IPS-15b (cell line): ENCODE data around the gene BACE1.

Experiments used
- H3K27me3 ChIP-seq: one replicate; pipeline ENCODE4 v1.6.1; 2013; ENCODE audit warnings: low read length; ENCODE audit not compliant: control insufficient read depth, insufficient read depth
- H3K36me3 ChIP-seq: one replicate; pipeline ENCODE4 v1.6.1; 2013; ENCODE audit warnings: low read length; ENCODE audit not compliant: control insufficient read depth, insufficient read depth
- H3K4me1 ChIP-seq: one replicate; pipeline ENCODE4 v1.6.1; 2013; ENCODE audit warnings: mild to moderate bottlenecking, low read length; ENCODE audit not compliant: control insufficient read depth, insufficient read depth
- H3K4me3 ChIP-seq: one replicate; pipeline ENCODE4 v1.5.1; 2013; ENCODE audit warnings: low read depth, low read length
- H3K9ac ChIP-seq: one replicate; pipeline ENCODE4 v1.6.1; 2013; ENCODE audit warnings: low read depth, mild to moderate bottlenecking, low read length
- H3K9me3 ChIP-seq: one replicate; pipeline ENCODE4 v1.6.1; 2013; ENCODE audit warnings: mild to moderate bottlenecking, low read length; ENCODE audit not compliant: control insufficient read depth, insufficient read depth

The BACE1 gene

DNA sequence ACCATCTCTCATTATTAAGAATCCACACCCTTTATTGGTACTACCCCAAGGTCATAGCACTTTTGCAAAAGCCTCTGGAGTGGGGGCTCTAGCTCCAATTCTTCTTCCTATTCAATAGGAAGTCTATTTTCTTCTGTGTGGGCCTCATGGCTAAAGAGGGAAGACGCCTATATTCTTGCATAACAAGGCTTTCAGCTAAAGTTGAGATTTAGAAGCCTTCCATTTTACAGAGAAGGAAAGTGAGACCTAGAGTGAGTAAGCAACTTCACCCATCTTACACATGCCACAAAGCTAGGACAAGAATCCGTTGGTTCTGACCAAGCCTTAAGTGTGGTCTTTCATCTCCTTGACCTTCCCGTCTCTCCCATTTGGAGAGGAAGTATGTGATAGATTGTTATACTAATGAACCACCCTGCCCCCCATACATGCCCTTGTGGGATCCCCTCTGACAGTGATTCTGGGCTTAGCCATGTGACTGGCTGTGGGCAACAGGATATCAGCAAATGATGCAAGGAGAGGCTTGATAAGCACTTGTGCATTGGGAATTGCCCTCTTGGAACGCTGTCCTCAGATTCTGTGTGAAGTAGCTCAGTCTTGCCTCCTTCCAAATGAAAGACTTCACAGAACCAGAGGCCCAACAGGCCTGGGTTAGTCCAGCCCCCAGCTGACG is 12.3 kb downstream of the BACE1 start:
- H3K4me1 ChIP-seq = peaks cover 19% of the 10 kb centered on the region
- H3K27me3 ChIP-seq = no peaks in the 10 kb centered on the region
- no peaks in the 10 kb centered on the region for H3K36me3 ChIP-seq
- no peaks in the 10 kb centered on the region for H3K9me3 ChIP-seq
- no peak overlapping the region for H3K9ac ChIP-seq
- H3K4me3 ChIP-seq = no peak overlapping the region

DNA sequence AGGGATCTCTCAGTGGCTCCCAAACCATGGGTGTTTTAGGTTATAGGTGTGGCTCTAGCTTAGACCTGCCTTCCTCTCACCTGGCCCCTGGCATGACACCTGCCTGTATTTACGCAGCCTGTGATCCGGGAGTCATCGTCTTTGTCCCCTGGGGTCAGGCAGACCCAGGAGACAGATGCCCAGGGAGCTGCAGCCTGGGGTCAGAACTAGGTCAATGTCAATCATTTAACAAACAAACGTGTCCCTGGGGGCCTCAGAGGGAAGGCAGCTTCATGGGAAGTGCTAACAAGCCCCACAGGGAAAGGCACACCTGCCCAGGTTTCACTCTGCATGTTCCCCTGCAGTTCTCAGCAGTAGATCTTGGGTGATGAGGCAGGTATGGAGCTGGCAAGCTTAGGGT is 13.0 kb downstream of the BACE1 start:
- Histone ChIP-seq H3K9ac (no peak overlapping the region), H3K36me3 (no peaks in the 10 kb centered on the region), H3K9me3 (no peaks in the 10 kb centered on the region), H3K27me3 (no peaks in the 10 kb centered on the region), H3K4me1 (peaks cover 19% of the 10 kb centered on the region), H3K4me3 (no peak overlapping the region)

DNA sequence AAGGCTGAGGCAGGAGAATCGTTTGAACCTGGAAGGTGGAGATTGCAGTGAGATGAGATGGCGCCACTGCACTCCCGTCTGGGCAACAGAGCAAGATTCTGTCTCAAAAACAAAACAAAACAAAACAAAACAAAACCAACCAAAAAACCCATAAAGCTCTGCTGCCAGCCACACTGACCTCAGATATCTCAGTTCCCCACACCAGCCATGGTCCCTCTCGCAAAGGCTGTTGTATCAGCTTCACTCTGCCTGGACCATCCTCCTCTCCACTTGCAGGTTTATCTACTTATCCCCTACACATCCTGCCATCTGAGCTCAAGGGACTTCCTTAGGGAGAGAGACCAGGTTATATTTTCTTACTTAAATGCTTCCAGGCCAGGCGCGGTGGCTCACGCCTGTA is 13.8 kb downstream of the BACE1 start:
- no peak overlapping the region for H3K9ac ChIP-seq
- H3K36me3 ChIP-seq = no peaks in the 10 kb centered on the region
- H3K9me3 ChIP-seq = no peaks in the 10 kb centered on the region
- H3K4me3 ChIP-seq = no peak overlapping the region
- H3K4me1 ChIP-seq = peaks cover 19% of the 10 kb centered on the region
- H3K27me3 ChIP-seq = no peaks in the 10 kb centered on the region

DNA sequence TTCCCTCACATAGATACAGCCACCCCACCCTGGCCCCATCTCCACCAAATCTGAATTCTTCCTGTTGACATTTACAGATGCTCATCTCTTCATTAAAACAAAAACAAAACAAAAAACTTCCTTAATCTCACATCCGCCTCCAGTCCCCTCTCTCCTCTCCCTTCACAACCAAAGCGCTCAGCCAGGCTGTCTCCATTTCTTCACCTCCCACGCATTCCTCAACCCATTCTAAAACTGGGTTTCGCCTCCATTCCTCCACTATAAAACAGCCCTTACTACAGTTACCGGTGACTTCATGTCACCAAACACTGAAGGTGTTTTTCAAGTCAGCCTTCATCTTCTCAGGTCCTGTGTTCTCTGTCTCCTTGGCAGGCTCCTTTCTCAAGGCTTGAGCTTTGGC is 15.3 kb downstream of the BACE1 start:
- Histone ChIP-seq H3K36me3 (no peaks in the 10 kb centered on the region), H3K9ac (no peak overlapping the region), H3K9me3 (no peaks in the 10 kb centered on the region), H3K4me1 (peaks cover 19% of the 10 kb centered on the region), H3K4me3 (no peak overlapping the region), H3K27me3 (no peaks in the 10 kb centered on the region)

GRCh38 chr11:117300283-117300663 is 15.8 kb downstream of the BACE1 start:
- H3K36me3 ChIP-seq = no peaks in the 10 kb centered on the region
- peak overlapping the region; percentile 58 for H3K9ac ChIP-seq
- no peak overlapping the region for H3K4me3 ChIP-seq
- no peaks in the 10 kb centered on the region for H3K27me3 ChIP-seq
- peaks cover 19% of the 10 kb centered on the region for H3K4me1 ChIP-seq
- no peaks in the 10 kb centered on the region for H3K9me3 ChIP-seq

DNA sequence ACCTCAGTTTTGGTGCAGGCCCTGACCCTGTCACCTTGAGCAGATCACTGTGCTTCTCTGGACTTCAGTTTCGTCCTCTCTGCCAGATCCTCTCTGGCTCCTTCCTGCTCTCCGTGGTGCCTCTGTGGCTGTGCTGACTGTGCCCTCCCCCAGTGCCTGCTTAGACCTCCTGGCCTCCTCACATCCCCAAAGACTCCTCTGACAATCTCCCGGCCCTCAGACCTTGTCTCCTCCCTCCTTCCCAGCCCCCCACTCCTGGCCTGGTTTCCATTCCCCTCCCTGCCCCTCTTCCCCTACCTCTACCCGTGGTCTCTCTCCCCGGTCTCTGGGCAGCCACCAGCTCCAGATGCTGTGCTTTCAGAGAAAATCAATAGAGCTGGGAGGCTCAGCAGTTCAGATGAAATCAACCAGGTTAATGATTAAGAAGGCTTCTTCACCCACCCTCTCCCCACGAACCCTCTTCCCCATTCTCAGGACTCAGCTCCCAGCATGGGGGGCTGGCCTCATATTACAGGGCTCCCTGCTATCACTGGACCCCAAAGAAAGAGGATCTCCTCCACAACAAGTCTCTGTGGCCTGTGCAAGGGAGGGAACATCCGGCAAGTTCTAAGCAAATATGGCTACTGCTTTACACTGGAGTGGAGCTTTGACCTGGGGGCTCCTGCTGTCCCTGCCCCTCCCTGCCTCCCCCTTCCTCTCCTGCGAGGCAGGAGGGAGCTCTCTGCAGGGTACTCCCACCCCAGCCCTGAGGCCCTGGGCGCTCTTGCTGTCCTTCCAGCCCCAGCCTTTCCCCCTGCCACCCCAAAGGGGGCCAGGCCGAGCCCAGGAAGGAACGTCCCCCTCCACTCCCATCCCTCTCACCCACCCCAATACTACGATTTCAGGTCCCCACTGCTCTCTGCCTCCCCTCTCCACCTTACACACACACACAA is 16.4 kb downstream of the BACE1 start:
- peaks cover 19% of the 10 kb centered on the region for H3K4me1 ChIP-seq
- H3K4me3 ChIP-seq = no peak overlapping the region
- no peaks in the 10 kb centered on the region for H3K9me3 ChIP-seq
- H3K36me3 ChIP-seq = no peaks in the 10 kb centered on the region
- H3K27me3 ChIP-seq = no peaks in the 10 kb centered on the region
- H3K9ac ChIP-seq = peak overlapping the region; percentile 58

DNA sequence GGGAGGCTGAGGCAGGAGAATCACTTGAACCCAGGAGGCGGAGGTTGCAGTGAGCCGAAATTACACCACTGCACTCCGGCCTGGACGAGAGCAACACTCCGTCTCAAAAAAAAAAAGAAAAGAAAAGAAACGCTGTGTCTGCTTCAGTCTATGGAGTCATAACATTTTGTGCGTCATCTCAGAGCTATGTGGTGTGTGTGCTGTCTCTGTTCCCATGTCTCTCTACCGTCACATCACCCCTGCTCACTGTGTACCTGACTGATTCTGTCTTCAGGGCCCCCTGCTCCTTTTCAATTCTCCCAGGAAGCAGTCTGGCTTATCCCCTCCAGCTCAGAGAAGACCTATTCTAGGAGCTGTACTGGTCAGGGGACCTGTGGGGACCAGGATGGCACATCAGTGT is 17.9 kb downstream of the BACE1 start:
- peaks cover 10% of the 10 kb centered on the region for H3K4me1 ChIP-seq
- H3K27me3 ChIP-seq = no peaks in the 10 kb centered on the region
- H3K36me3 ChIP-seq = no peaks in the 10 kb centered on the region
- H3K9me3 ChIP-seq = no peaks in the 10 kb centered on the region
- no peak overlapping the region for H3K9ac ChIP-seq
- no peak overlapping the region for H3K4me3 ChIP-seq

GRCh38 chr11:117296881-117297280 is 19.2 kb downstream of the BACE1 start:
- Histone ChIP-seq H3K27me3 (no peaks in the 10 kb centered on the region), H3K9me3 (no peaks in the 10 kb centered on the region), H3K4me3 (no peak overlapping the region), H3K4me1 (peaks cover 9% of the 10 kb centered on the region), H3K36me3 (no peaks in the 10 kb centered on the region), H3K9ac (no peak overlapping the region)

DNA sequence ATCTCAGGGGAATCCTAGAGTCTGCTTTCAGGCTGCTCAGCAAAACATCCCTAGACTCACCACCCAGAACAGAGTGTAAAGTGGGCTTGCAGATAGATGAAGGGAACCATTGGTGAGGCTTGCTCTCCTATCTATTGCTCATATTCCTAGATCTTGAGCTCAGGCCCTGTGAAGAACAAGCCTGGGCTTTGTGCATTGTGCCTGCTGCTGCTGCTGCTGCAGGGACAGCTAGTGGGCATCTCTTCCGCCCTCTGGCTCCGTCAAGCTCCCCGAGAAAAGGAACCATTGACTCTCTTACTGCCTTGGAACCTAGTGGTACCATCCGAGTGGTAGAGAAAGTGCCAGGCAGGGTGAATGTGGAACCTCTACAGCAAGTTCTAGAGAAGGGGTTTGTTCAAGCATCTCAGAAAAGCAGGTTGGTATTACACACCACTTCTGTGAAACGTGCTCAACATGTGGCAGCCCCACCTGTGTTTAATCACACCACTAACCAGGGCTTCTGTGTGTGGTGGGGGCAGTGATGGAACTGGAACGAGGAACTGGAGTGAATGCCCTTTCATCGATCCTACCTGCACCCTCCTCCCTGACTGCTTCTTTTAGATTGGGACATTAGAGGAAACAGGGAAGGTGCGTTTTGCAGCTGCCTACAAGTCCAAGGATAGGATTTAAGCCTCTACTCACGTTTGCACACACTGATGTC is 20.5 kb downstream of the BACE1 start:
- no peak overlapping the region for H3K4me3 ChIP-seq

GRCh38 chr11:117292616-117293015 is 23.4 kb downstream of the BACE1 start:
- H3K36me3 ChIP-seq = peaks cover 12% of the 10 kb centered on the region
- H3K27me3 ChIP-seq = no peaks in the 10 kb centered on the region
- no peaks in the 10 kb centered on the region for H3K4me1 ChIP-seq
- H3K9me3 ChIP-seq = no peaks in the 10 kb centered on the region
- no peak overlapping the region for H3K9ac ChIP-seq
- H3K4me3 ChIP-seq = no peak overlapping the region

More for the DNA sequence above, 20.5 kb downstream of the BACE1 start:
- H3K36me3 ChIP-seq = no peaks in the 10 kb centered on the region
- no peaks in the 10 kb centered on the region for H3K9me3 ChIP-seq
- no peaks in the 10 kb centered on the region for H3K27me3 ChIP-seq
- H3K9ac ChIP-seq = no peak overlapping the region
- peaks cover 5% of the 10 kb centered on the region for H3K4me1 ChIP-seq

- Histone ChIP-seq H3K27me3 (no peaks in the 10 kb centered on the region), H3K36me3 (peaks cover 12% of the 10 kb centered on the region), H3K4me3 (no peak within 1 kb of the TSS), H3K9ac (no peak within 1 kb of the TSS), H3K4me1 (no peaks in the 10 kb centered on the region), H3K9me3 (no peaks in the 10 kb centered on the region)
These were observed 25.2 kb downstream of the BACE1 start, which contains the start of gene BACE1-AS for GRCh38 chr11:117290809-117291396. Gene BACE1-AS (plus strand): TSS chr11:117291346.
